HepG2 (cell line): ENCODE results near the gene FAM168A.

Source experiments
- CC2D1A ChIP-seq: sonication (generic); formaldehyde crosslinking; IDR thresholded peaks from 2 replicates; pipeline ENCODE4 v1.8.1; 2023; ENCODE audit warnings: mild to moderate bottlenecking, missing genetic modification reagents
- GABPA ChIP-seq, 2 experiments: IDR thresholded peaks; 2 replicates each; pipeline ENCODE4 v1.6.1; 2011 to 2016; ENCODE audit warnings: low read depth in 2 of 2, low read length in 1 of 2, missing biosample characterization in 1 of 2, missing genetic modification characterization in 1 of 2
- MZF1 ChIP-seq: sonication (generic); formaldehyde crosslinking; IDR thresholded peaks from 2 replicates; pipeline ENCODE4 v1.8.1; 2023; ENCODE audit warnings: mild to moderate bottlenecking, missing genetic modification reagents, borderline replicate concordance
- POLR2AphosphoS5 ChIP-seq: IDR thresholded peaks from 2 replicates; pipeline ENCODE4 v1.6.1; 2012; ENCODE audit warnings: low read depth, low read length
- SUZ12 ChIP-seq: fragments of 150-350 bp; IDR thresholded peaks from 2 replicates; pipeline ENCODE4 v1.6.1; 2014; ENCODE audit warnings: low read depth, low read length
- ZNF138 ChIP-seq: sonication (generic); formaldehyde crosslinking; IDR thresholded peaks from 2 replicates; pipeline ENCODE4 v1.5.0; 2020; ENCODE audit warnings: mild to moderate bottlenecking, low read depth, missing genetic modification reagents
- ZNF607 ChIP-seq: sonication (generic); formaldehyde crosslinking; IDR thresholded peaks from 2 replicates; pipeline ENCODE4 v1.5.1; 2020; ENCODE audit warnings: missing genetic modification reagents, mild to moderate bottlenecking, borderline replicate concordance
- TF ChIP-seq, protein P1 (sequence below): IDR thresholded peaks from 2 replicates; pipeline ENCODE4 v1.6.1; 2012; ENCODE audit warnings: inconsistent platforms

DNA sequence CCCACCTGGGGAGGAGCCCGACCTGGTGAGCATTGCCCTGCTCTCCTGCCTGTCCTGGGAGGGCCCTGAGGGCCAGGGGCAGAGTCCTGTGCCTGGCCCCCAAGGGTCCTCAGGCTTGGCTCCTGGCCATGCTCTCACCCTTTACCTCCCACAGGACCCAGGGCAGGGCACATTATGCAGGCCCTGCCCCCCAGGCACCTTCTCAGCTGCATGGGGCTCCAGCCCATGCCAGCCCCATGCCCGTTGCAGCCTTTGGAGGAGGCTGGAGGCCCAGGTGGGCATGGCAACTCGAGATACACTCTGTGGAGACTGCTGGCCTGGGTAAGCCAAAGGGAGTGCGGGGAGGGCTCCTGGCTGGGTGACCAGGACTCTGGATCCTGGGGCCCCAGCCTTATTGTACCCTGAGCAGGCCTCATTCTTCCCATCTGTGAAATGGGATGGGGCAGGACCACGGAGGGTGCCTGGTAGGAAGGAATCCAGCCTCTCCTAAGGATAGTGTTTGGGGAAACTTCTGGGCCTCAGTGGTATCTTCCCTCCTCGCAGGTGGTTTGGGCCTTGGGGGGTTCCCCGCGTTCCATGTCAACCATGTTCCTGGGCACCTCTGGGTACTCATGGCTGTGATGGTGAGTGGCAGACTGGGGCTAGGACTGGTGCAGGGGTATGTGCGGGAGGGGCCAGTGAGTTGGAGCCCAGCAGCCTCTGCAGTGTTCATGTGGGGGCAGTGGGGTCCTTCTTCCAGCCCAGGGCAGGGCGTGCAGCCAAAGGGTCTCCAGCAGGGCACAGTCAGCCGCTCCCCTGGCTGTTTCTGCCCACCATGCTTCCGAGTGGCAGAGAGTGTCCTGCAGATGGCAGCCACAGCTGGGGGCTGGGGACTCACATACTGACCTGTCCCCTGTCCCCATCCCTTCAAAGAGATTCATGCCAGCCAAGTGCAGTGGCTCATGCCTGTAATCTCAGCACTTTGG, 207.0 kb downstream of the FAM168A start:
- TF ChIP-seq CC2D1A (CRISPR knock-in tag) (no peak), GABPA (IDR thresholded peaks at IDR 0.05; ENCODE audit: low read depth, low read length) (no peak), GABPA (CRISPR knock-in tag; IDR thresholded peaks at IDR 0.05; ENCODE audit: low read depth) (no peak), MZF1 (CRISPR knock-in tag) (no peak), POLR2AphosphoS5 (no peak), ZNF607 (no peak), ZNF138 (CRISPR knock-in tag) (no peak), SUZ12 (no peak)
- TF ChIP-seq, protein P1, sequence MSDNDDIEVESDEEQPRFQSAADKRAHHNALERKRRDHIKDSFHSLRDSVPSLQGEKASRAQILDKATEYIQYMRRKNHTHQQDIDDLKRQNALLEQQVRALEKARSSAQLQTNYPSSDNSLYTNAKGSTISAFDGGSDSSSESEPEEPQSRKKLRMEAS, result no peak
